Measurements from ENCODE around the gene SLC6A1.

- TF ChIP-seq POLR2A (IDR thresholded peaks at IDR 0.05) = no peak
- no peak for TF ChIP-seq CTCF (IDR thresholded peaks at IDR 0.05)
These were observed 41.9 kb downstream of the SLC6A1 start for GRCh38 chr3:11034309-11034985.
